Ovary (tissue), 3 donors: ENCODE data around the gene HEXIM2.

ENCODE experiments used
- CTCF ChIP-seq, 3 donors: fragments of 450-650 bp in 2 of 3; fragments of 200-600 bp in 1 of 3; IDR thresholded peaks; one replicate each; pipeline versions ENCODE4 v1.5.1 to v1.8.0; 2016 to 2022; ENCODE audit warnings: antibody characterized with exemption in 3 of 3, mild to moderate bottlenecking in 1 of 3
- EP300 ChIP-seq: sonication (generic); formaldehyde crosslinking; IDR thresholded peaks from one replicate; pipeline ENCODE4 v1.6.1; 2017; ENCODE audit warnings: antibody characterized with exemption
- POLR2A ChIP-seq: fragments of 450-650 bp; IDR thresholded peaks from one replicate; pipeline ENCODE4 v1.6.1; 2017; ENCODE audit warnings: antibody characterized with exemption, mild to moderate bottlenecking, moderate library complexity
- donor health status: DM: no; HTN: no; CAD: no.

- TF ChIP-seq EP300 (no peak), CTCF (IDR thresholded peaks at IDR 0.05) (no peak), POLR2A (no peak)
Measured at GRCh38 chr17:45171338-45172231, 9.9 kb downstream of the HEXIM2 start.
